GM19240 (cell line): ENCODE measurements around the gene TBX6.

ENCODE experiments used
- DNase-seq: peaks from one replicate; pipeline ENCODE4 v3.0.0; 2011; ENCODE audit warnings: low spot score; ENCODE audit not compliant: insufficient read length

Gene TBX6

DNA sequence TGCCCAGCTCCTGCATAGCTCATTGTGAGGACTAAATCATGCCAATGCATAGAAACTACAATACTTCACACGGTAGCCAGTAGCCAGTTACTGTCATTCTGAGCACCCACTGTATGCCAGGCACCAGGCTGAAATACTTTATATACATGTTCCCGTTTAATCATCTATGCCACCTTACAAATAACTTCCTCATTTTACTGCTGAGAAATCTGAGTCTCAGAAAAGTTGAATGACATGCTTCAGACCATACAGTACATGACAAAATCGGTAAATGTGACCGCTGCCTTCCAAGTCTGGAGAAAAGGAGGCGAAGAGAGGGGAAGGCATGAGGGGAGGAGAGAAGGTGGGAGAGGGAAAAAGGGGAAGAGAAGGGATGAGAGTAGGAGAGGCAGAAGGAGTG is 51.5 kb downstream of the TBX6 start:
- no peak for DNase-seq
